Kidney tubule cell (primary cell): ENCODE data around the gene FGFR2.

ENCODE experiments used
- DNase-seq: peaks from one replicate; pipeline ENCODE4 v3.0.0-alpha.2; 2018; ENCODE audit warnings: low spot score

The FGFR2 gene

GRCh38 chr10:121610798-121611323, 12.6 kb upstream of the FGFR2 start:
- no peak for DNase-seq

DNA sequence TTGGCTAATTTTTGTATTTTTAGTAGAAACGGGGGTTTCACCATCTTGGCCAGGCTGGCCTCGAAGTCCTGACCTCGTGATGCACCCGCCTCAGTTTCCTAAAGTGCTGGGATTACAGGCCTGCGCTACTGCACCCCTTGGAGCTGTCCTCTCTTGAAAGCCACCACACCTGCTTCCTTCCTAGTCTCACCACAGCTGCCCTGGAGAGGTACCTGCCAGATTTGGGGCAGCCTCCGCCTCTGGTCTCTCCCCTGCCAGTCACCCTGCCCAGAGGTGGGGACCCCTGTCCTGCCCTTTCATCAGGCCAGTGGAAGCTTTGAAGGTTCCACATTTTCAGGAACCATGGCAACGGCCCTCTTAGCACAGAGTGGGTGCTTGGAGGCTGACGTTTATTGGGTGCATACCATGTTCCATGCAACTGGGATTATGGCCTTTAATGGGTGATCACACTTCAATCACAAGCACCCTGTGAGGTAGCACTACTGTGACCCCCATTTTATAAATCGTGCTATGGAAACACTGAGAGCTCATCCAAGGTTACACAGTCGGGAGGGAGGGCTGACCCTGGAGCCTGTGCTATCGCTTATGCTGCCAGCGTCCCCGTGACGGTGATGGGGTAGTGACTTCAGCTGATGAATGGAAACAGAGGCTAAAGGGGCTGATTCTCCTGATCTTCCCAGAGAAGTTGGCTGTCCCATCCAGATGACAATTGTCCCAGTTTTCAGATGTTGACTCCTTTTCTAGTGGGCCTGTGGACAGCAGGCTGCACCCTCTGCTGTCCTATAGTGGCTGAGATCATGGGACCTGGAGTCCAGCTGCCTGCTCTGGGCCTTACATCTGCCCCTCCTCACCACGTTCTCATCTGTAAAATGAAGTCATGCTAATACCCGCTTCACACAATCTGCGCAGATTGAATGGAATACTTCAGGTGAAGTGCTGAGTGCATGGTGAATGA, 11.5 kb upstream of the FGFR2 start:
- DNase-seq, result no peak

GRCh38 chr10:121608469-121609190, 10.4 kb upstream of the FGFR2 start:
- DNase-seq, result peak; percentile 54

DNA sequence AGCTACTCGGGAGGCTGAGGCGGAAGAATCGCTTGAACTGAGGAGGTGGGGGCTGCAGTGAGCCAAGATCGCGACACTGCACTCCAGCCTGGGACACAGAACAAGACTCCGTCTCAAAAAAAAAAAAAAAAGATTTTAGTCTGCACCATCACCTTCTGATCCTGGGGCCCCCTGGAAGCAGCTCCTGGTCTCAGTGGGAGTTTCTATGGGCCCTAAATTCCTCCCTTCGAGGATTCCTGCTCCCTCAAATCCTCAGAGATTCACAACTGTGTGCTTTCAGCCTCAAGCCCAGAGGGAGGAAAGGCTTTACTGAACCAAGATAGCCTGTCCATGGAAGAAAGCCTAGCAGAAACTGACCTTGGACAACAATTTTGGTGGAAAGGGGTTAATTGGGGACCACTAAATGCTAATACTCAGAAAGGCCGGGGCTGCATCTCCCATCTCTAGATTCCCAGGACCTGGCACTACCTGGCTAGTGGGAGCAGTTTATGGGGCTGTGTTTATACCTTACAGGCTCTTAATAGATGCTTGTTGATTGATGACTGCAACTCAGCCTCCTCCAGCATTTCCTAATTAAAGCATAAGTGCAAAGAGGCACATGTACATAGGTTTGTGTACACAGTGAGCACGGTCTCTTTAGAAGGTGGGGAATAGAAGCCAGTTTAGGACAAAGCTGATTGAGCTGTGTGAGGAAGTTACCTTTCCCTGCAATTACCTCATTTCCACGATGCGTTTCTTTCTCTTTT, 9.2 kb upstream of the FGFR2 start:
- no peak for DNase-seq

GRCh38 chr10:121605708-121606107, 7.5 kb upstream of the FGFR2 start:
- DNase-seq, result no peak

- no peak for DNase-seq
Observed at GRCh38 chr10:121601458-121601857, 3.2 kb upstream of the FGFR2 start.

DNA sequence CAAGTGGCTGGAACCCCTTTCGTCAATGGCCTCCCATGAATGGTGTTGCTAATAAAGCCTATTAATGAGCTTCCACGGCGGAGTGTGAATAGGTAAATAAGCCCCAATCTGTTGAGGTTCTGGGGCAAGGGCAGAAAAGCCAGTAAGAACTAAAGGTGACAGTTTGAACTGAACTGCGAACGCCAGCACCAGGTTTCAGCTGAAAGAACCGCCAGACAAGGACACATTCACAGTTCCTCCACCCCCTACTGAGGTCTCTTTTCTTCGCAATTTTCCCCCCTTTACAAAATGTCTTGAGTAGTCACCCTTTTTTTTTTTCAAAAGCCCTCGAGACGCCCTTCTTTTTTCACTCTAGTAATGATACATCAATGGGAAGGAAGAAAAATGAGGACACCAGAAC, 2.4 kb upstream of the FGFR2 start:
- no peak for DNase-seq

GRCh38 chr10:121599947-121600346, 1.7 kb upstream of the FGFR2 start:
- DNase-seq, result no peak

DNA sequence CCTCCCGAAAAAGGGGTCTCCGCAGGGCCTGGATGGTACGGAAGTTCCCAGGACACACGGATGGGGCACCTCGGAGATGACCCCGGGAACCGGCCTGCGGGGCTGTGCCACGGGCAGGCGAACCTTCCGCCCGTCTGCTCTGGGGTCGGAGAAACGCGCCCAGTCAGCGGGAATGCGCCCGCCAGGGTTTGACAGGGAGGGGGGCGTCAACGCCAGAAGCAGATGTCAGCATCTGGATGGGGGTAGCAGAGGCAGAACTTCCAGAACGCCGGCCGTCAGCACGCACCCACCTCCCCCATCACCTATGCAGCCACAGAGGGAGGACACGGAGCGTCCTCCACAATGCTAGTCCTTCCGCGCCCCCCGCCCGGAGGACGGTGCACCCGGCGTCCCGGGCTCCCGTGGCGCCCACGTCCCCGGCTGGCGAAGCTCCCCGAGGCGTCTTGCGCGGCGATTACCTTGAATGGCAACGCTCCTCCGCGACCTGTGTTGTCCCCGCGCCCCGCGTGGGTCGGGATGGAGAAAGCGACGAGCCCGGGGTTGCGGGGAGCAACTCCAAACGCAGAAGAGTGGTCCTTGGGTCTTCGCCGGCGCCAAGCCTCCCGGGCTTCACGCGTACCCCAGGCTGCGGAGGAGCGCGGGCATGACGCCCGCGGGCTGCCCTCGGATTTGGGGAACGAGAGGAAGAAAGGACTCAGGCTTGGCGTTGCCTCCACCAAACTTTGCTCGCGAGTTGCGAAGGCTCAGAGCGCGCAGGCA, 561 bp downstream of the FGFR2 start:
- DNase-seq, result peak; percentile 8

DNA sequence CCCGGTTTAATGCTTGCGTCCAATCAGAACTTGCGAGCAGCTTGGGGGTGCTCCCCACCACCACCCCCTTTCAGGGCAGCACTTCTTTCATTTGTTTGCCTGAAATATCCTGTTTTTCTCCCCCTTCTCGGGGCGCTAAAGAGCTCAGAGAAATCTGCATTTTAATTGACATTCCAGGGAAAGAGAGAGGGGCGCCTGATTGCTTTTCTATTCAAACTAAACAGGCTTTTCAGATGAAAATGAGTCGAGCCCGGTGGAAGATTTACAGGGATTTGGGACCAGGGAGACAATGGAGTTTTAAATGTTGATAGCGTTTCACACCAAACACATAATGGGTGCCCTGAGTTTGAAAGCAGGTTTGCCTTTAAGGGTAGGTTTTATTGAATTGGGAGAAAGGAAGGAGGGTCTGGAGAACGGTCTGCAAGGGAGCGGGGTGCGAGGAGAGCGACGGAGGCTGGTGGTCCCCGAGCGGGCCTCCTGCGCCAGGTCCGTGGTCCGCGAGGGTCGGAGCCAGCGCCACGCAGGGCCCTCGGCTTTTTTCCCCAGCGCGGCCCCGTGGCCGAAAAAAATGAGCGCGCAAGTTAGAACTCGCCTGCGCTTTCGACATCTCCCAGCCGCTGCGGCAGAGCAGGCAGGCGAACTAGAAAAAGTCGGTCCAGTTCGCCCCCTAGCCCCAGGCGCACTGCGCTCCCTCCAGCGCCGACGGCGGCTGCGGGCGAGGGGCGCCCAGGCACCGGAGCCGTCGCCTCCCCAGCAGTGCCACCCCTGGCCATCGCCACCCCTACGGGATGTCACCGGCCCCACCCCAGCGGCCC, 1.3 kb downstream of the FGFR2 start:
- peak; percentile 39 for DNase-seq

DNA sequence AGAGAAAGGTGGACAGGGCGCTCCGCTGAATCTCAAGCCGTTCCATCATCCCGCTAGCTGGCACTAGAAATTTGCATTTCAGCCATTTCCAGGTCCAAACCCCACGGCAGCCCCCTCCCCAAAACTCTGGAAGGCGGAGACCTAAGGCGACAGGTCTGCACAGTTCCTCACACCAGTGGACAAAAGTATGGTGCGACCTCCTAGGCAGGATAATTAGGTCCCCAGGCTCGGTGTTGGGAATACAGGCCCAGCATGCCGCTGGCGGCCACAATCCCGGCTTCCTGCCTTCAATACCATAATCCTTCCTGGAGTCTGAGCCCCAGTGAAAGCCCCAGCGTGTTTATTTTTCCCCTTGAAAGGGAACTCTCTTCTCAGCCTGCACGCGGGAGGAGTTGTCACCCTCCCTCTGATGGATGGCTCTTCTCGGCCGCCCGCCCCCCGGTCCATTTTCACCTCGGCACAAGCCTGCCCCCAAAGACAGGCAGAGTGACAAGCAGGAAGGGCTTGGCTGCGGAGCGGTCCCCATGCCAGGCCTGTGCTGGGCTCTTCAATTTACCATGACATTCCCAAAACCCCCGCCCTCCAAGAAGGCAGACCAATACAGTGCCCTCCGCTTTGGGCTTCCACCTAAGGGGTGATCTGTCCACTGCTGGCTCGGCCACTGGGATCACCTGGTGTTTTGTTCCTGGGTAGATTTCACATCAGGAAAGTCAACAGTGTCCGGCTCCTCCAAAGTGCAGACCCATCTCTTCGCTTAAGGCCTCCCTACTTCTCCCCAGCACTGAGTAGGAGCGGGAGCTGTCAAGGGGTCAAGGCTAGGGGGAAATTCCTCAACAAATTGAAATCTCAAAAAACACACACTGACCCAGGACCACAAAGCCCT, 2.2 kb downstream of the FGFR2 start:
- DNase-seq, result no peak

DNA sequence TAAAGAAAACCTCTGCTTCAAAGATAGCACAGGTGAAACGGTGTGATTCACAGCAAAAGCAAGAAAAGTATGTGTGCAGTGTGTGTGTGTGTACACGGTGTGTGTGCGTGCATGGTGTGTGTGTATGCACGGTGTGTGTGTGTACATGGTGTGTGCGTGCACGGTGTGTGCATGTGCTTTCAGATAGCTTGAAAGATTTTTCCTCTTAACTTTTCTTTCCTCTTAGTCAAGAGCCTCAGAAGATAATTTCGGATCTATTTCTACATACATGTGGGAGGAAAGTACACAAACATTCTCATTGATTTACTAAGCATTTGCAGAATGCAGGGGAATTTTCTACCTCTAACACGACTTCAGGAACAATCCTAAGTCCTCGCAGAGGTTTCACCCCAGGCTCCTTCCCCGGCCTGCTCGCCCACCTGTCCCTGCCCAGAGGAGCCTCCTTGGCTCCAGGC, 2.9 kb downstream of the FGFR2 start:
- DNase-seq, result peak; percentile 11

DNA sequence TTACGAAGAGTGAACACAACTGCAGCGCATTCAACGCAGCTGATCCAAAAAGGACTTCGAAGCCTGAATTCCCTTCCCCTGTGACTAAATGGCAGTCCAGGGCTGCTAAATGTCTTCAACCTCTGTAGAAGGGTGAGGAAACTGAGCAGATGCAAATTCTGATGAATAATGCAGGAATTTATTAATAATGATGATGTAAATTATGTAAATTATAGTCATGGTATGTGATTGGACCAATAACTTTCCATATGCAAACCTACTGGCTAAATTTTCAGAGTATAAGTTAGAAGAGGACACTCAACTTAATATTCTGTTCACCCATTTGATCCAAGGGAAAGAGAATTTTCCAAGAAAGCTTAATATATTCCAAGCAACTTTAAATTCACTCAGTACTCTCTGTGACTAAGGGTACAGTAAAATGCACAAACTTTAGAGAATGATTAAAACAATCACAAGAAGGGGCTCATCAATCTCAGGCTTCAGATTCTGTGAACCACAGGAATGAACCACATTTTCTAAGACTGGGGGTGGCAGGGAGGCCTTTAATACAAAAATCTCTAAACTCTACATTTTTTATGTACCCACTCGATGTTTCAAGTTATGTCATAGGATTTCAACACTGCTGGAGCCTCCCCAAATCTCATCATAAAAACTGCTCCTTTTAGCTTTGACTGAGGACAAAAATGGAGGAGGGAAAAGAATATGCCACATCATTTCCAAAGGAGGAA, 3.5 kb downstream of the FGFR2 start:
- no peak for DNase-seq

- no peak for DNase-seq
Observed at GRCh38 chr10:121594076-121594475, 4.2 kb downstream of the FGFR2 start.

- DNase-seq, result no peak
Observed at GRCh38 chr10:121593281-121594075, 4.8 kb downstream of the FGFR2 start.

- peak; percentile 22 for DNase-seq
Observed at GRCh38 chr10:121592155-121592890, 5.9 kb downstream of the FGFR2 start.

GRCh38 chr10:121591186-121591585, 7.1 kb downstream of the FGFR2 start:
- no peak for DNase-seq
